ENCODE results near the gene SDE2.
"Not testable (repeated sequence)": the region's sequence is repeated elsewhere in the genome, so short reads cannot be mapped to it uniquely, and the experiment has no call there.

SDE2 gene

GRCh38 chr1:226009650-226010044, 10.5 kb upstream of the SDE2 start:
- TF ChIP-seq CTCF (IDR thresholded peaks at IDR 0.05; ENCODE audit: low read depth, low read length, missing control alignments), result no peak
- no peak for DNase-seq (ENCODE audit: extremely low read depth, low read depth)

DNA sequence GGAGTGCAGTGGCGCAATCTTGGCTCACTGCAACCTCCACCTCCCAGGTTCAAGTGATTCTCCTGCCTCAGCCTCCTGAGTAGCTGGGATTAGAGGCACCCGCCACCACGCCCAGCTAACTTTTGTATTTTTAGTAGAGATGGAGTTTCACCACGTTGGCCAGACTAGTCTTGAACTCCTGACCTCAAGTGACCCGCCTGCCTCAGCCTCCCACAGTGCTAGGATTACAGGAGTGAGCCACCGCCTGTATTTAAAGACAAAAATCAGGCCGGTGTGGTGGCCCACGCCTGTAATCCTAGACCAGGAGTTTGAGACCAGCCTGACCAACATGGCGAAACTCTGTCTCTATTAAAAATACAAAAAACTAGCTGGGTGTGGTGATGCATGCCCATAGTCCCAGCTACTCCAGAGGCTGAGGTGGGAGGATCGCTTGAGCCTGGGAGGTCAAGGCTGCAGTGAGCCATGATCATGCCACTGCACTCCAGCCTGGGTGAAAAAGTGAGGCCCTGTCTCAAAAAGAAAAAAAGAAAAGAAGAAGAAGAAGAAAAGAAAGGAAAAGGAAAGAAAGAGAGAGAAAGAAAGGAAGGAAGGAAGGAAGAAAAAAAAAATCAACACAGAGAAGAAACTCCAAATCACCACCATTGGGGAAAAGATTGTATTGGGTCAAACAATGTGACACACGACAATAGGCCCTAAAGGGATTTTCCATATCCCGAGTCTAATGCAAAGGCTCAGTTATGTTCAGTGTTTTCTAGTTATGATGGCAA, 8.2 kb upstream of the SDE2 start:
- not testable (repeated sequence) for H3K4me3 ChIP-seq (replicated peaks; ENCODE audit: low read depth, low read length); DNase-seq (ENCODE audit: extremely low read depth, low read depth)

More at GRCh38 chr1:226009650-226010044, 10.5 kb upstream of the SDE2 start:
- H3K4me3 ChIP-seq (replicated peaks; ENCODE audit: low read depth, low read length), result no peak overlapping the region

GRCh38 chr1:226006686-226007085, 7.5 kb upstream of the SDE2 start:
- no peak for DNase-seq (ENCODE audit: extremely low read depth, low read depth)
- no peak for TF ChIP-seq CTCF (IDR thresholded peaks at IDR 0.05; ENCODE audit: low read depth, low read length, missing control alignments)
- H3K4me3 ChIP-seq (replicated peaks; ENCODE audit: low read depth, low read length), result no peak overlapping the region

GRCh38 chr1:226004396-226004795, 5.3 kb upstream of the SDE2 start:
- no peak overlapping the region for H3K4me3 ChIP-seq (replicated peaks; ENCODE audit: low read depth, low read length)
- DNase-seq (ENCODE audit: extremely low read depth, low read depth), result no peak
- TF ChIP-seq CTCF (IDR thresholded peaks at IDR 0.05; ENCODE audit: low read depth, low read length, missing control alignments), result no peak

DNA sequence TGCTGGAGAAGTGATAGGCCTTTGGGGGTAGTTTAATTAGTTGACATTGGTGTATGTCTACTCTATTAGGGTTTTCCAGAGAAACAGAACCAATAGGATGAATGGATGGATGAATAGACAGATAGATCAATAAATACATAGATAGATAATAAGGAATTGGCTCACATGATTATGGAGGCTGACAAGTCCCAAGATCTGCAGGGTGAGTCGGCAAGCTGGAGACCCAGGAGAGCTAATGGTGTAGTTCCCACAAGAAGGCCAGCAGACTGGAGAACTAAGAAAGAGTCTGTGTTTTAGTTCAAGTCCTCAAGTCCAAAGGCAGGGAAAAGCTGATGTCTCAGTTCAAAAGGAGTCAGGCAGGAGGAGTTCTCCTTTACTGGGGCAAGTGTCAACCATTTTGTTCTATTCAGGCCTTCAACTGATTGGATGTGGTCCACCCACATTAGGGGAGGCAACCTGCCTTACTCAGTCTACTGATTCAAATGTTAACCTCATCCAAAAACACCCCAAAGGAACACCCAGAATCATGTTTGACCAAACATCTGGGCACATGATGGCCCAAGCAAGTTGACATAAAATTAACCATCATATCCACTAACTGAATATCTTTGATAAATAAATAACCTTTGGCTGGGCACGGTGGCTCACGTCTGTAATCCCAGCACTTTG, 4.5 kb upstream of the SDE2 start:
- no peak overlapping the region for H3K4me3 ChIP-seq (replicated peaks; ENCODE audit: low read depth, low read length)
- DNase-seq (ENCODE audit: extremely low read depth, low read depth), result no peak
- no peak for TF ChIP-seq CTCF (IDR thresholded peaks at IDR 0.05; ENCODE audit: low read depth, low read length, missing control alignments)

- no peak overlapping the region for H3K4me3 ChIP-seq (replicated peaks; ENCODE audit: low read depth, low read length)
- DNase-seq (ENCODE audit: extremely low read depth, low read depth), result peak; percentile 54
- TF ChIP-seq CTCF (IDR thresholded peaks at IDR 0.05; ENCODE audit: low read depth, low read length, missing control alignments), result no peak
Measured at GRCh38 chr1:226002667-226003501, 3.7 kb upstream of the SDE2 start.

Data from HFF-Myc (cell line).